ENCODE results near the gene RHBDD1. TPM values are rescaled to one million over a fixed set of nuclear protein-coding genes. Genes with fewer than 3 reads are reported as not detected.
A peak's percentile ranks its signal among the peaks of the same experiment; 100 is the strongest.

The RHBDD1 gene
- total RNA-seq, 3 donors from 2014 or later: 17.9 to 46.2 (median 20.0) TPM

DNA sequence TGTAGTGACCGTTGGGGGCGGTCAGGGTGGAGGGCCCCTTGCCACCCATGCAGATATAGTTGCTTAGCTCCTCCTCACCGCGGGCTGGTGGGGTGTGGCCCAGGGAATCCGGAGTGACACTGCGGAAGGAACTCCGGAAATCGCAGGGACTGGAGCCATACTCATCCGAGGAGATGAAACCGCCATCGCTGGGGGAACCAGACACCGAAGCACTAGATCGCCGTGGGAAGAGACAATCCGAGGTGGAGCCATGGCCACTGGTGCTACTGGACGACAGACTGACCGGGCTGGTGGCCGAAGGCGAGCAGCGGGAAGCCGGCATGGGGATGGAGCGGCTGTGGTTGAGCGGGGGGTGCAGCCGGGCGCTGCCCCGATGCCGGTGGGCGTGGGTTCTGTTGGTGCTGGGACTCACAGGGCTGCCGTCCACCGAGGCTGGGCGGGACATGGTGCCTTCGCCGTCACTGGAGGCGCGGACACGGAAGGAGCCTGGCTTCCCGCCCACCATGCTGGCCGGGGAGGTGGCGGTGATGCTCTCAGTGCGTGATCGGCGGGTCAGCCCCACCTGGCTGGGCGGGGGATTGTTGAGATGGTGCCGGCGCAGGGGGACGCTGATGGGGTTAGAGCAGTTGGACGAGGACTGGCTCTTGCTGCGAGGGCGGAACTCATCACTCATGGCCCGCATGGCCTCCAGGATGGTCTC, 38.4 kb upstream of the RHBDD1 start:
- Histone ChIP-seq H3K9me3 (no peaks in the 10 kb centered on the region), H3K36me3 (no peaks in the 10 kb centered on the region), H3K27ac (peak overlapping the region; percentile 95 to 97), H3K4me3 (peak overlapping the region; percentile 69 to 88 (median 87)), H3K4me1 (peaks cover 0 to 2% of the 10 kb centered on the region in 2 donors), H3K27me3 (no peaks in the 10 kb centered on the region)
- intact Hi-C loops (cut with DNase I; ENCODE audit: low total_unique reads): loop anchor here (10.0 kb wide), 1 partner anchor 53 kb away; no protein-coding TSS in a partner anchor
- TF ChIP-seq POLR2A (IDR thresholded peaks at IDR 0.05) (no peak), POLR2AphosphoS5 (IDR thresholded peaks at IDR 0.05) (no peak)
- TF ChIP-seq, protein P1, sequence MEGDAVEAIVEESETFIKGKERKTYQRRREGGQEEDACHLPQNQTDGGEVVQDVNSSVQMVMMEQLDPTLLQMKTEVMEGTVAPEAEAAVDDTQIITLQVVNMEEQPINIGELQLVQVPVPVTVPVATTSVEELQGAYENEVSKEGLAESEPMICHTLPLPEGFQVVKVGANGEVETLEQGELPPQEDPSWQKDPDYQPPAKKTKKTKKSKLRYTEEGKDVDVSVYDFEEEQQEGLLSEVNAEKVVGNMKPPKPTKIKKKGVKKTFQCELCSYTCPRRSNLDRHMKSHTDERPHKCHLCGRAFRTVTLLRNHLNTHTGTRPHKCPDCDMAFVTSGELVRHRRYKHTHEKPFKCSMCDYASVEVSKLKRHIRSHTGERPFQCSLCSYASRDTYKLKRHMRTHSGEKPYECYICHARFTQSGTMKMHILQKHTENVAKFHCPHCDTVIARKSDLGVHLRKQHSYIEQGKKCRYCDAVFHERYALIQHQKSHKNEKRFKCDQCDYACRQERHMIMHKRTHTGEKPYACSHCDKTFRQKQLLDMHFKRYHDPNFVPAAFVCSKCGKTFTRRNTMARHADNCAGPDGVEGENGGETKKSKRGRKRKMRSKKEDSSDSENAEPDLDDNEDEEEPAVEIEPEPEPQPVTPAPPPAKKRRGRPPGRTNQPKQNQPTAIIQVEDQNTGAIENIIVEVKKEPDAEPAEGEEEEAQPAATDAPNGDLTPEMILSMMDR (IDR thresholded peaks at IDR 0.05): no peak
- DNase-seq (ENCODE audit: low spot score in 2 of 2): peak; percentile 33 to 53

DNA sequence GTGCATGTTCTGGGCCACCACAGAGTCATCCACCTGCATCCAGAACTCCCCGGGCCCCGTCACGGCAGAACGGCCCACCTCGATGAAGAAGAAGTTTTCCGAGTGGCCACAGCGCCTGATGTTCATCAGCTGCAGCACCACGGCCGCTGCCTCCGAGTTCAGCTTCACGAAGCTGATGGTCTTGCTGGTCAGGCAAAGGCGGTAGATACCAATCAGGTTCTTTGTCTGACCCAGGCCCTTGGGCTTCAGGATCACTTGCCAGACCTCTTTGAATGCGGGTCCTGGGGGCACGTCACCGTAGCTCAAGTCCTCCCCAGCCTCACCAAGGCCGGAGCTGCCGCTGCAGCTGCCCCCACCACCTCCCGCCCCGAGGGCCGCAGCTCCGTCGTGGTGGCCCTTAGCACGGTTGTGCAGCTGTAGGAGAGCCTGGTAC, 37.8 kb upstream of the RHBDD1 start:
- TF ChIP-seq, protein P1 (IDR thresholded peaks at IDR 0.05): no peak
- no peak for TF ChIP-seq POLR2A (IDR thresholded peaks at IDR 0.05)
- no peak for TF ChIP-seq POLR2AphosphoS5 (IDR thresholded peaks at IDR 0.05)
- Histone ChIP-seq H3K9me3 (no peaks in the 10 kb centered on the region), H3K27me3 (no peaks in the 10 kb centered on the region), H3K4me1 (peaks cover 0 to 2% of the 10 kb centered on the region in 2 donors), H3K4me3 (peak overlapping the region; percentile 69 to 88 (median 87)), H3K36me3 (no peaks in the 10 kb centered on the region), H3K27ac (peak overlapping the region; percentile 95 to 97)
- intact Hi-C loops (cut with DNase I; ENCODE audit: low total_unique reads): loop anchor here (10.0 kb wide), 1 partner anchor 53 kb away; no protein-coding TSS in a partner anchor
- no peak for DNase-seq (ENCODE audit: low spot score in 2 of 2)

DNA sequence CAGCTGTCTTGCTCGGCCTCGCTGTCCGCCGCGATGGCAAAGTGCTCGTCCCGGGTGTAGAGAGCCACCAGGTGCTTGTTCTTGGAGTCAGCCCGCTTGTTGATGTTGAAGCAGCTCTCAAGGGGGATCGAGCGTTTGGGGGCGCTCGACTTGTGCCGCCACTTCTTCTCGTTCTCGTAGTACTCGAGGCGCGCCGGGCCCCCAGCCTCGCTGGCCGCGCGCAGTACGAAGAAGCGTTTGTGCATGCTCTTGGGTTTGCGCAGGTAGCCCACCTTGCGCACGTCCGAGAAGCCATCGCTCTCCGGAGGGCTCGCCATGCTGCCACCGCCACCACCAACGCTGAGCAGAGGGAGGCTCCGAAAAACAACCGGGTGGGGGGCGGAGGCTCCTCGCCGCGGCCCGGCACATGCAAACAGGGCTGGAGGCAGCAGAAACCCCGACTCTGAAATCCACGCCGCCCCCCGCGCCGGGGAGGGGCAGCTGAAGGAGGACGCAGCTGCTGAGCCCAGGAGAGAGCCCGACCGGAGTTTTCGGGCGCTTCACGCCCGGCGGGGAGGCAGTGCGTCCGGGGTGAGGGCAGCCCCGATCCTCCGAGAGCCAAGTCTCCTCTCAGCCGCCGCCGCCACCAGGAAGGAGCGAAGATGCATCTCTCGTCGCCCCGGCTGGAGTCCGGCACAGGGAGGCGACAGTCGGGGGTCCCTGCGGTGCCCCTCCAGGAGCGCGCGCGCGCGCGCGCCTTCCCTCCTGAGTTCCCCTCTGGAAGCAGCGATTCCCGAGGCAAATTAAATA, 37.2 kb upstream of the RHBDD1 start:
- Histone ChIP-seq H3K4me1 (peaks cover 0 to 2% of the 10 kb centered on the region in 2 donors), H3K4me3 (peak overlapping the region; percentile 69 to 88 (median 87)), H3K27ac (peak overlapping the region; percentile 95 to 97), H3K9me3 (no peaks in the 10 kb centered on the region), H3K27me3 (no peaks in the 10 kb centered on the region), H3K36me3 (no peaks in the 10 kb centered on the region)
- TF ChIP-seq POLR2AphosphoS5 (IDR thresholded peaks at IDR 0.05): peak in 1 of 3 donors; percentile 21
- TF ChIP-seq, protein P1 (IDR thresholded peaks at IDR 0.05): no peak
- peak; percentile 46 to 59 for DNase-seq (ENCODE audit: low spot score in 2 of 2)
- intact Hi-C loops (cut with DNase I; ENCODE audit: low total_unique reads): loop anchor here (10.0 kb wide), 1 partner anchor 54 kb away; no protein-coding TSS in a partner anchor

DNA sequence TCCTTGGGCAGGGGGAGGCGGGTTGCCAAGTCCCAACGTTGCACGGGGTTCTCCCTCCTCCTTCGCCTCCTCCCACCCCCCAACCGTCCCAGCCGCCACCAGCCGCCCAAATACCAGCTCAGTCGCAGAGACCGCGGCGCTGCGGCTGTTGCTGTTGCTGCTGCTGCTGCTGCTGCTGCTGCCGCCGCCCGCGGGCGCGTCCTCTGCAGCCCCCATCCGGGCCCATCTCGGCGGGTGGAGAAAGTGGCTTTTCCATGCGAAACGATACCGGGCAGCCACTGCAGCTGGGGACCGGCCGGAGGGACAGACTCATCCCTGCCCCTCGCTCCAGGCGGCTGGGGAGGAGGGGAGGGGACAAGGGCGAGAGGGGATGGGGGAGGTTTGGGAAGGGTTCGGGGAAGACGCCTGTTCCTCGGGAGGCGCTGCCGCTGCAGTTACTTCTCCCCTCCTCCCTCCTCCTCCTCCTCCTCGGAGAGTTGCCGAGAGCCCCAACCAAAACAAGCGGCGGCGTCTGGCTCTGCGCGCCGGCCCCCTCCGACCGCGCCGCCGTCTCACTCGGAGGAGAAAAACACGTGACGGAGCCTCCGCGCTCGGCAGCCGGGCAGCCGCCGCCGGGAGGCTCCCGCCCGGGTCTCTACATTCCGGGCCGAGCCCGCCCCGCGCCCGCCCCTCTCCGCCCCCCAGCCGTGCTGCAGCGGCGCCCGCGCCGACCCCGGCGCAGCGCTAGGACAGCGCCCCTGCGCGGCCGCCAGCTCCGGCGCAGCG, 36.5 kb upstream of the RHBDD1 start, which contains the start of gene IRS1:
Gene IRS1 (minus strand): TSS at position 610 of the 765 bp plus-strand sequence. CDS start 1,082 bp downstream, outside the sequence.
- Histone ChIP-seq H3K36me3 (no peaks in the 10 kb centered on the region), H3K9me3 (no peaks in the 10 kb centered on the region), H3K4me1 (peaks cover 0 to 2% of the 10 kb centered on the region in 2 donors), H3K27me3 (no peaks in the 10 kb centered on the region), H3K27ac (peak within 1 kb of the TSS; percentile 95 to 97), H3K4me3 (peak within 1 kb of the TSS; percentile 69 to 88 (median 87))
- DNase-seq (ENCODE audit: low spot score in 2 of 2): peak; percentile 54 to 66
- intact Hi-C loops (cut with DNase I; ENCODE audit: low total_unique reads): loop anchor here (10.0 kb wide), 1 partner anchor 55 kb away; no protein-coding TSS in a partner anchor
- TF ChIP-seq POLR2A (IDR thresholded peaks at IDR 0.05) (no peak), POLR2AphosphoS5 (IDR thresholded peaks at IDR 0.05) (peak in 2 of 3 donors; percentile 48 to 50)
- TF ChIP-seq, protein P1 (IDR thresholded peaks at IDR 0.05): peak in 1 of 3 donors; percentile 31

Data from breast epithelium (tissue), 4 donors.